Upper lobe of right lung (tissue), 1 donor: ENCODE measurements around the gene GCHFR. TPM values are rescaled to one million over a fixed set of nuclear protein-coding genes. Genes with fewer than 3 reads are reported as not detected.

Source experiments
- ATAC-seq: fragments of 200-7000 bp; cut with Tn5 transposase; one replicate; pipeline ENCODE4 v1.9.1; 2020; ENCODE audit warnings: mild to moderate bottlenecking, moderate library complexity
- DNase-seq: peaks from one replicate; pipeline ENCODE4 v3.0.0-alpha.2; 2020
- H3K27ac ChIP-seq: fragments of 200-600 bp; one replicate; pipeline ENCODE4 v1.8.0; 2022
- H3K27me3 ChIP-seq: fragments of 200-600 bp; one replicate; pipeline ENCODE4 v1.8.0; 2022; ENCODE audit warnings: mild to moderate bottlenecking
- H3K36me3 ChIP-seq: fragments of 200-600 bp; one replicate; pipeline ENCODE4 v1.8.0; 2022
- H3K4me1 ChIP-seq: fragments of 200-600 bp; one replicate; pipeline ENCODE4 v1.8.0; 2022
- H3K4me3 ChIP-seq: fragments of 200-600 bp; one replicate; pipeline ENCODE4 v1.8.0; 2022; ENCODE audit warnings: mild to moderate bottlenecking
- H3K9me3 ChIP-seq: fragments of 200-600 bp; one replicate; pipeline ENCODE4 v1.8.0; 2022
- intact Hi-C: fragments of 100-400 bp; cut with DNase I; formaldehyde crosslinking; loops from one replicate; pipeline ENCODE4 v1.11.0; 2022
- total RNA-seq: library from RNA; stranded (reverse); fragmentation: NEBNext Ultra II Directional; extraction: Animal tissue kit (Norgen Biotek cat#: 25700); gene quantifications from one replicate; pipeline ENCODE4 v1.2.1, GENCODE V29; 2021
- TF ChIP-seq, protein P1 (sequence below): fragments of 200-600 bp; IDR thresholded peaks from one replicate; pipeline ENCODE4 v1.8.0; 2022; ENCODE audit warnings: antibody characterized with exemption
- donor health status: DM: no; HTN: yes; CAD: no; lungs with severe emphysema.

Gene GCHFR
- total RNA-seq, 1 donor from 2014 or later = 55.2 TPM

DNA sequence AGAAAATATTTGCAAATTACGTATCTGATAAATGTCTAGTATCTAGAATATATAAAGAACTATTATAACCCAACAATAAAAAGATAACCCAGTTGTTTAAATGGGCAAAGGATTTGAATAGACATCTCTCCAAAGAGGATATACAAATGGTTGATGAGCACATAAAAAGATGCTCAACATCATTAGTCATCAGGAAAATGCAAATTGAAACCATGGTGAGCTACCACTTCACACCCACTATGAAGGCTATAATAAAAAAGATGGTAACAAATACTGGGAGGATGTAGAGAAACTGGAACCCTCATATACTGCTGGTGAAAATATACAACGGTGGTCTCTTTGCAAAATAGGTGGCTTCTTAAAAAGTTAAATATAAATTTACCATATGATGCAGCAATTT, 40.9 kb upstream of the GCHFR start:
- no peaks in the 10 kb centered on the region for H3K4me1 ChIP-seq
- no peak for ATAC-seq
- TF ChIP-seq, protein P1, sequence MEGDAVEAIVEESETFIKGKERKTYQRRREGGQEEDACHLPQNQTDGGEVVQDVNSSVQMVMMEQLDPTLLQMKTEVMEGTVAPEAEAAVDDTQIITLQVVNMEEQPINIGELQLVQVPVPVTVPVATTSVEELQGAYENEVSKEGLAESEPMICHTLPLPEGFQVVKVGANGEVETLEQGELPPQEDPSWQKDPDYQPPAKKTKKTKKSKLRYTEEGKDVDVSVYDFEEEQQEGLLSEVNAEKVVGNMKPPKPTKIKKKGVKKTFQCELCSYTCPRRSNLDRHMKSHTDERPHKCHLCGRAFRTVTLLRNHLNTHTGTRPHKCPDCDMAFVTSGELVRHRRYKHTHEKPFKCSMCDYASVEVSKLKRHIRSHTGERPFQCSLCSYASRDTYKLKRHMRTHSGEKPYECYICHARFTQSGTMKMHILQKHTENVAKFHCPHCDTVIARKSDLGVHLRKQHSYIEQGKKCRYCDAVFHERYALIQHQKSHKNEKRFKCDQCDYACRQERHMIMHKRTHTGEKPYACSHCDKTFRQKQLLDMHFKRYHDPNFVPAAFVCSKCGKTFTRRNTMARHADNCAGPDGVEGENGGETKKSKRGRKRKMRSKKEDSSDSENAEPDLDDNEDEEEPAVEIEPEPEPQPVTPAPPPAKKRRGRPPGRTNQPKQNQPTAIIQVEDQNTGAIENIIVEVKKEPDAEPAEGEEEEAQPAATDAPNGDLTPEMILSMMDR = no peak

DNA sequence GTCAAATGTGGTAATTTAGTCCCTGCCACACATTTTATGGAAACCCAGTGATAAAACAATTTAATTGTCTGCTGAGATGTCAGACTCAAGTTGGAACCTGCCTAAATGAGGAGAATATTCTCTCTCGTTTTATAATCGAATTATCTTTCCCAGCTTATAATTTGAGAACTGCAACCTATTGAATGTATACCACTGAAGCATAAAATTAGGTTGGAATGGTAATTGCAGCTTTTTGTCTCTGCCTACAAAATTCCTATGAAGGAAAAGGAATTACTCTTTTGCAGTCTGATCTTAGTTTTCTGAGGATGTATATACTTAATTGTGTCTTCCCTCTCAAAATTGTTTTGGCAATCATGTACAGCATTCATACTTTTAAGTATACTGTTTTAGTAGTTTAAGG, 39.9 kb upstream of the GCHFR start:
- ATAC-seq = no peak
- no peaks in the 10 kb centered on the region for H3K9me3 ChIP-seq
- H3K36me3 ChIP-seq = no peaks in the 10 kb centered on the region
- no peaks in the 10 kb centered on the region for H3K4me1 ChIP-seq
- intact Hi-C loops = no loop called here
- H3K4me3 ChIP-seq = no peak overlapping the region
- TF ChIP-seq, protein P1 = no peak
- no peaks in the 10 kb centered on the region for H3K27me3 ChIP-seq
- no peak for DNase-seq
- H3K27ac ChIP-seq = no peak overlapping the region

More for the DNA sequence above, 40.9 kb upstream of the GCHFR start:
- no peaks in the 10 kb centered on the region for H3K27me3 ChIP-seq
- intact Hi-C loops = no loop called here
- no peaks in the 10 kb centered on the region for H3K36me3 ChIP-seq
- H3K9me3 ChIP-seq = no peaks in the 10 kb centered on the region
- H3K4me3 ChIP-seq = no peak overlapping the region
- H3K27ac ChIP-seq = no peak overlapping the region
- no peak for DNase-seq

DNA sequence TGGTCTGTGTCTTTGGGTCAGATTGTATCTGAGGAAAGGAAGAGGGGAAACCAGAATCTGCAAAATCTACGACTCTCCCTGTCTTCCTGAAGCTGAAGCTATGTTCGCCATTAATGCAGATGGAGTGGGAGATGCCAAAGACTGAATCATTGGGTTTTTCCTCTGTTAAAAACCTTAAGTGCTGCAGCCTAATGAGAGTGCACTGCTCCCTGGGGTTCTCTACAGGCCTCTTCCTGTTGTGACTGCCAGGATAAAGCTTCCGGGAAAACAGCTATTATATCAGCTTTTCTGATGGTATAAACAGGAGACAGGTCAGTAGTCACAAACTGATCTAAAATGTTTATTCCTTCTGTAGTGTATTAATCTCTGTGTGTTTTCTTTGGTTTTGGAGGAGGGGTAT, 32.8 kb upstream of the GCHFR start:
- H3K27ac ChIP-seq = no peak overlapping the region
- no peaks in the 10 kb centered on the region for H3K9me3 ChIP-seq
- ATAC-seq (no peak), DNase-seq (no peak)
- TF ChIP-seq, protein P1 = no peak
- peaks cover 28% of the 10 kb centered on the region for H3K36me3 ChIP-seq
- no peak overlapping the region for H3K4me3 ChIP-seq
- no peaks in the 10 kb centered on the region for H3K27me3 ChIP-seq
- intact Hi-C loops = no loop called here
- H3K4me1 ChIP-seq = no peaks in the 10 kb centered on the region

DNA sequence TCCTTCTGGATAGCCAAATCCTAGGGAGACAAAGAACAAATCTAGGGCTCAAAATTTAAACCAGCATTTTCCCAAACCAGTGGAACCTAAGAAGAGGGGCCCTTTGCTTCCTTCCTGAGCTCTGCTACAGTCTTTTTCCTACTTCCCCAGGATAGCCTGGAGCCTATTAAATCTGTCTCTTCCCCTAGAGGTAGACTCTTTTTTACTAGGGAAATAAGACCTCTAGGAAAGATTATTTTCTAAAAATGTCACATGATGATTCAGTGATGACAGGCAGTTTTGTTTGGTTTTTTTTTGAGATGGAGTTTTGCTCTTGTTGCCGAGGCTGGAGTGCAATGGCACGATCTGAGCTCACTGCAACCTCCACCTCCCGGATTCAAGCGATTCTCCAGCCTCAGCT, 27.3 kb upstream of the GCHFR start:
- H3K9me3 ChIP-seq = no peaks in the 10 kb centered on the region
- H3K36me3 ChIP-seq = peaks cover 79% of the 10 kb centered on the region
- TF ChIP-seq, protein P1 = no peak
- H3K27me3 ChIP-seq = no peaks in the 10 kb centered on the region
- ATAC-seq = no peak
- H3K4me3 ChIP-seq = no peak overlapping the region
- H3K4me1 ChIP-seq = no peaks in the 10 kb centered on the region
- no peak for DNase-seq
- intact Hi-C loops = no loop called here
- H3K27ac ChIP-seq = no peak overlapping the region

DNA sequence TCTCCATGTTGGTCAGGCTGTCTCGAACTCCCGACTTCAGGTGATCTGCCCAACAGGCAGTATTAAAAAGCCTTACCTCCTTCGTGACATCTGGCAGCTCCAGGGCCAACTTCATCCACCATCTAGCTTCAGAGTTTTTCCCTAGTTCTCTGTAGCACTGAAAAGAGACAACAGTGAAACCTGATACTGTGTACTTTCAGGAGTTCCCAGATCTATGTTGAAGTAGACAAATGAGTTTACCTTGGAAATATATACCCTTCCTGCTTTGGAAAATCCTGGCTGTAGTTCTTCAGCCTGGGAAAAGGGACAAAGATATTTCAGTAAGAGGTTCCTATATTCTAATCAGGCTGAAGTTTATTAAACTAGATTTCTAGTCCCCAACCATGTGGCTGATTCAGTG, 26.8 kb upstream of the GCHFR start:
- Histone ChIP-seq H3K9me3 (no peaks in the 10 kb centered on the region), H3K36me3 (peaks cover 84% of the 10 kb centered on the region), H3K27me3 (no peaks in the 10 kb centered on the region), H3K4me1 (no peaks in the 10 kb centered on the region), H3K4me3 (no peak overlapping the region), H3K27ac (no peak overlapping the region)
- ATAC-seq (no peak), DNase-seq (no peak)
- TF ChIP-seq, protein P1 = no peak
- intact Hi-C loops = no loop called here

DNA sequence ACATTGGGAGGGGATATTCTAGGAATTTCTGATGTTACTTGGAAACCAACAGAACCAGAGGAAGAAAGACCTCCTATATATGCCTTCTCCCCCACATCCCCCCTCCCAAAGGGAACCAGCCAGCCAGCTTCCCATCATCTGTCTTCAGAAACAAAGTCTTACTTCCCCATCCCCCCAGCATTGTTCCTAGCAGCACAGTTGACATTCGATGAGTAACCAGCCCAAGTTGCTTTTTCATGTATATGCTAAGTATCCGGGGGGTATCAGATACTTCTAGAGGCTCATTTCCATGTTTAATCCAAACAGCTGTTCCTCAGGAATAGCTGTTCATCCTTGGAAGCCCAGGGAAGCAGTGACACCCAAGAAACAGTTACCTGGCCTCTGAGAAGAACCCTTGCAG, 24.8 kb upstream of the GCHFR start:
- H3K27me3 ChIP-seq = no peaks in the 10 kb centered on the region
- H3K4me3 ChIP-seq = no peak overlapping the region
- DNase-seq (no peak), ATAC-seq (no peak)
- no peak overlapping the region for H3K27ac ChIP-seq
- peaks cover 93% of the 10 kb centered on the region for H3K36me3 ChIP-seq
- TF ChIP-seq, protein P1 = no peak
- intact Hi-C loops = no loop called here
- H3K4me1 ChIP-seq = no peaks in the 10 kb centered on the region
- H3K9me3 ChIP-seq = no peaks in the 10 kb centered on the region
